SK-N-SH treated with all-trans-retinoic acid at 6 μM for 48 hours (cell line): ENCODE measurements around the gene GCM1.

Experiments used
- ATAC-seq: fragments of 200-7000 bp; cut with Tn5 transposase; 3 replicates; pipeline ENCODE4 v1.9.1; 2020; ENCODE audit warnings: mild to moderate bottlenecking, moderate library complexity
- BACH2 ChIP-seq: fragments of 250-450 bp; sonication (Bioruptor Pico); IDR thresholded peaks from 2 replicates; pipeline ENCODE4 v1.9.0; 2021; ENCODE audit warnings: mild to moderate bottlenecking, borderline replicate concordance
- ESRRG ChIP-seq: fragments of 250-450 bp; sonication (Bioruptor Pico); IDR thresholded peaks from 2 replicates; pipeline ENCODE4 v1.6.1; 2021; ENCODE audit warnings: mild to moderate bottlenecking
- GLIS3 ChIP-seq: fragments of 250-450 bp; sonication (Bioruptor Pico); IDR thresholded peaks from 2 replicates; pipeline ENCODE4 v1.5.0; 2020; ENCODE audit warnings: mild to moderate bottlenecking, moderate library complexity
- ISL1 ChIP-seq: fragments of 250-450 bp; sonication (Bioruptor Pico); IDR thresholded peaks from 2 replicates; pipeline ENCODE4 v2.1.2; 2022; ENCODE audit warnings: mild to moderate bottlenecking, moderate library complexity
- OSR1 ChIP-seq: fragments of 250-450 bp; sonication (Bioruptor Pico); IDR thresholded peaks from 2 replicates; pipeline ENCODE4 v1.8.0; 2022; ENCODE audit warnings: moderate library complexity, mild to moderate bottlenecking, inconsistent platforms
- PPARA ChIP-seq: fragments of 250-450 bp; sonication (Bioruptor Pico); IDR thresholded peaks from 2 replicates; pipeline ENCODE4 v1.5.0; 2020; ENCODE audit warnings: mild to moderate bottlenecking, borderline replicate concordance
- SNAI2 ChIP-seq: fragments of 250-450 bp; sonication (Bioruptor Pico); IDR thresholded peaks from 2 replicates; pipeline ENCODE4 v1.5.0; 2020; ENCODE audit warnings: mild to moderate bottlenecking, moderate library complexity
- TCF4 ChIP-seq: fragments of 250-450 bp; sonication (Bioruptor Pico); IDR thresholded peaks from 2 replicates; pipeline ENCODE4 v1.8.0; 2021; ENCODE audit warnings: mild to moderate bottlenecking, moderate library complexity, borderline replicate concordance
- TOX ChIP-seq: fragments of 250-450 bp; sonication (Bioruptor Pico); IDR thresholded peaks from 2 replicates; pipeline ENCODE4 v1.8.0; 2021; ENCODE audit warnings: mild to moderate bottlenecking, moderate library complexity, borderline replicate concordance
- ZC3H10 ChIP-seq: fragments of 250-450 bp; sonication (Bioruptor Pico); IDR thresholded peaks from 2 replicates; pipeline ENCODE4 v1.5.1; 2021; ENCODE audit warnings: mild to moderate bottlenecking, moderate library complexity
- ZFP3 ChIP-seq: fragments of 250-450 bp; sonication (Bioruptor Pico); IDR thresholded peaks from 2 replicates; pipeline ENCODE4 v1.5.0; 2020; ENCODE audit warnings: mild to moderate bottlenecking, moderate library complexity
- ZFP30 ChIP-seq: fragments of 450-650 bp; formaldehyde crosslinking; IDR thresholded peaks from 2 replicates; pipeline ENCODE4 v1.5.0; 2022; ENCODE audit warnings: mild to moderate bottlenecking, moderate library complexity
- ZNF565 ChIP-seq: fragments of 450-650 bp; formaldehyde crosslinking; conservative IDR thresholded peaks from 2 replicates; pipeline ENCODE4 v1.5.0; 2020; ENCODE audit warnings: low read depth, mild to moderate bottlenecking, moderate library complexity
- ZNF70 ChIP-seq: fragments of 450-650 bp; formaldehyde crosslinking; IDR thresholded peaks from 2 replicates; pipeline ENCODE4 v1.5.0; 2020; ENCODE audit warnings: mild to moderate bottlenecking, moderate library complexity
- ZNF8 ChIP-seq: fragments of 450-650 bp; formaldehyde crosslinking; IDR thresholded peaks from 2 replicates; pipeline ENCODE4 v1.5.0; 2020; ENCODE audit warnings: mild to moderate bottlenecking, moderate library complexity
- TF ChIP-seq, protein P1 (sequence below): fragments of 250-450 bp; sonication (Bioruptor Pico); IDR thresholded peaks from 2 replicates; pipeline ENCODE4 v1.5.1; 2021; ENCODE audit warnings: mild to moderate bottlenecking, moderate library complexity
- TF ChIP-seq, protein P2 (sequence below): fragments of 250-450 bp; sonication (Bioruptor Pico); IDR thresholded peaks from 2 replicates; pipeline ENCODE4 v1.5.1; 2020; ENCODE audit warnings: low read depth, mild to moderate bottlenecking, moderate library complexity
- TF ChIP-seq, protein P3 (sequence below): fragments of 250-450 bp; sonication (Bioruptor Pico); IDR thresholded peaks from 2 replicates; pipeline ENCODE4 v1.5.0; 2020; ENCODE audit warnings: mild to moderate bottlenecking, moderate library complexity
- TF ChIP-seq, protein P4 (sequence below): fragments of 250-450 bp; sonication (Bioruptor Pico); IDR thresholded peaks from 2 replicates; pipeline ENCODE4 v1.8.0; 2021; ENCODE audit warnings: low read depth, mild to moderate bottlenecking, moderate library complexity, borderline replicate concordance
- TF ChIP-seq, protein P5 (sequence below): fragments of 250-450 bp; sonication (Bioruptor Pico); IDR thresholded peaks from 2 replicates; pipeline ENCODE4 v1.8.0; 2020; ENCODE audit warnings: mild to moderate bottlenecking, moderate library complexity, borderline replicate concordance

The GCM1 gene

DNA sequence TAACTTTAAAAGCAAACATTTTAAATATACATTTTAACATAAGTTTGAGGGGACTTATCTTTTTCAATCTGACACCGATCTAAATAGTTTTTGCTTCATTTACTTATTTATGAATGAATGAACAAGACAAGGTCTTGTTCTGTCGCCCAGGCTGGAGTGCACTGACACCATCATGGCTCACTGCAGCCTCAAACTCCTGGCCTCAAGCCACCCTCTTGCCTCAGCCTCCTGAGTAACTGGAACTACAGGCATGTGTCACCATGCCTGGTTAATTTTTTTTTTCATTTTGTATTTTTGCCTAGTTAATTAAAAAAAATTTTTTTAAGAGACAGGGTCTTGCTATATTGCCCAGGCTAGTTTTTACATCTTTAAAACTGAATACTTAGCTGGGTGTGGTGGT is 58.1 kb downstream of the GCM1 start:
- ATAC-seq, result no peak
- TF ChIP-seq ZC3H10 (CRISPR knock-in tag), result no peak
- TF ChIP-seq, protein P1, sequence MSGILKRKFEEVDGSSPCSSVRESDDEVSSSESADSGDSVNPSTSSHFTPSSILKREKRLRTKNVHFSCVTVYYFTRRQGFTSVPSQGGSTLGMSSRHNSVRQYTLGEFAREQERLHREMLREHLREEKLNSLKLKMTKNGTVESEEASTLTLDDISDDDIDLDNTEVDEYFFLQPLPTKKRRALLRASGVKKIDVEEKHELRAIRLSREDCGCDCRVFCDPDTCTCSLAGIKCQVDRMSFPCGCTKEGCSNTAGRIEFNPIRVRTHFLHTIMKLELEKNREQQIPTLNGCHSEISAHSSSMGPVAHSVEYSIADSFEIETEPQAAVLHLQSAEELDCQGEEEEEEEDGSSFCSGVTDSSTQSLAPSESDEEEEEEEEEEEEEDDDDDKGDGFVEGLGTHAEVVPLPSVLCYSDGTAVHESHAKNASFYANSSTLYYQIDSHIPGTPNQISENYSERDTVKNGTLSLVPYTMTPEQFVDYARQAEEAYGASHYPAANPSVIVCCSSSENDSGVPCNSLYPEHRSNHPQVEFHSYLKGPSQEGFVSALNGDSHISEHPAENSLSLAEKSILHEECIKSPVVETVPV (CRISPR knock-in tag), result no peak
- TF ChIP-seq, protein P2, sequence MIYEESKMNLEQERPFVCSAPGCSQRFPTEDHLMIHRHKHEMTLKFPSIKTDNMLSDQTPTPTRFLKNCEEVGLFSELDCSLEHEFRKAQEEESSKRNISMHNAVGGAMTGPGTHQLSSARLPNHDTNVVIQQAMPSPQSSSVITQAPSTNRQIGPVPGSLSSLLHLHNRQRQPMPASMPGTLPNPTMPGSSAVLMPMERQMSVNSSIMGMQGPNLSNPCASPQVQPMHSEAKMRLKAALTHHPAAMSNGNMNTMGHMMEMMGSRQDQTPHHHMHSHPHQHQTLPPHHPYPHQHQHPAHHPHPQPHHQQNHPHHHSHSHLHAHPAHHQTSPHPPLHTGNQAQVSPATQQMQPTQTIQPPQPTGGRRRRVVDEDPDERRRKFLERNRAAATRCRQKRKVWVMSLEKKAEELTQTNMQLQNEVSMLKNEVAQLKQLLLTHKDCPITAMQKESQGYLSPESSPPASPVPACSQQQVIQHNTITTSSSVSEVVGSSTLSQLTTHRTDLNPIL (CRISPR knock-in tag), result no peak

DNA sequence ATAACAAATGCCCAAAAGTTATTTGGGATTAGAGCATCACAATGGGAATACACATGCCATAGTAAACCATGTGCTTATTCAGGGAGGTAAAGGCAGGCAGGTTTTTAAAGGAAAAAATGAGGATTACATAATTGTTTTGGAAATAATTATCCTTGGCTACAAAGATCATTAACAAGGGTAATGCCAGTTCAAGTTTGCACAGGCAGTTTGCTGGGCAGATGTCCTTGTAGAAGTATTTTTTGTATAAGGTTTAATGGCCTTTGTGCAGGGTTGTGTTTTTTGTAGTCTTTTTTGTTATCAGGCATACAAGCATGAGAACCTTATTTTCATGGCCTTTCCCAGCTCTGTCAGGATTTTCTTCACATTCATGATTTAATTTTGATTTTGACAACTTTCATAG is 58.7 kb downstream of the GCM1 start:
- TF ChIP-seq, protein P3, sequence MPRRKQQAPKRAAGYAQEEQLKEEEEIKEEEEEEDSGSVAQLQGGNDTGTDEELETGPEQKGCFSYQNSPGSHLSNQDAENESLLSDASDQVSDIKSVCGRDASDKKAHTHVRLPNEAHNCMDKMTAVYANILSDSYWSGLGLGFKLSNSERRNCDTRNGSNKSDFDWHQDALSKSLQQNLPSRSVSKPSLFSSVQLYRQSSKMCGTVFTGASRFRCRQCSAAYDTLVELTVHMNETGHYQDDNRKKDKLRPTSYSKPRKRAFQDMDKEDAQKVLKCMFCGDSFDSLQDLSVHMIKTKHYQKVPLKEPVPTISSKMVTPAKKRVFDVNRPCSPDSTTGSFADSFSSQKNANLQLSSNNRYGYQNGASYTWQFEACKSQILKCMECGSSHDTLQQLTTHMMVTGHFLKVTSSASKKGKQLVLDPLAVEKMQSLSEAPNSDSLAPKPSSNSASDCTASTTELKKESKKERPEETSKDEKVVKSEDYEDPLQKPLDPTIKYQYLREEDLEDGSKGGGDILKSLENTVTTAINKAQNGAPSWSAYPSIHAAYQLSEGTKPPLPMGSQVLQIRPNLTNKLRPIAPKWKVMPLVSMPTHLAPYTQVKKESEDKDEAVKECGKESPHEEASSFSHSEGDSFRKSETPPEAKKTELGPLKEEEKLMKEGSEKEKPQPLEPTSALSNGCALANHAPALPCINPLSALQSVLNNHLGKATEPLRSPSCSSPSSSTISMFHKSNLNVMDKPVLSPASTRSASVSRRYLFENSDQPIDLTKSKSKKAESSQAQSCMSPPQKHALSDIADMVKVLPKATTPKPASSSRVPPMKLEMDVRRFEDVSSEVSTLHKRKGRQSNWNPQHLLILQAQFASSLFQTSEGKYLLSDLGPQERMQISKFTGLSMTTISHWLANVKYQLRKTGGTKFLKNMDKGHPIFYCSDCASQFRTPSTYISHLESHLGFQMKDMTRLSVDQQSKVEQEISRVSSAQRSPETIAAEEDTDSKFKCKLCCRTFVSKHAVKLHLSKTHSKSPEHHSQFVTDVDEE (CRISPR knock-in tag), result no peak
- TF ChIP-seq ZNF565 (no peak), ZFP30 (CRISPR knock-in tag) (no peak), SNAI2 (CRISPR knock-in tag) (no peak), TCF4 (CRISPR knock-in tag) (no peak), ZC3H10 (CRISPR knock-in tag) (no peak), ZFP3 (no peak), BACH2 (no peak), PPARA (no peak), ZNF70 (CRISPR knock-in tag) (no peak), ISL1 (CRISPR knock-in tag) (no peak), ZNF8 (CRISPR knock-in tag) (no peak), ESRRG (CRISPR knock-in tag) (no peak), GLIS3 (no peak), OSR1 (no peak)
- TF ChIP-seq, protein P1 (CRISPR knock-in tag), result no peak
- TF ChIP-seq, protein P2 (CRISPR knock-in tag), result no peak
- TF ChIP-seq, protein P4, sequence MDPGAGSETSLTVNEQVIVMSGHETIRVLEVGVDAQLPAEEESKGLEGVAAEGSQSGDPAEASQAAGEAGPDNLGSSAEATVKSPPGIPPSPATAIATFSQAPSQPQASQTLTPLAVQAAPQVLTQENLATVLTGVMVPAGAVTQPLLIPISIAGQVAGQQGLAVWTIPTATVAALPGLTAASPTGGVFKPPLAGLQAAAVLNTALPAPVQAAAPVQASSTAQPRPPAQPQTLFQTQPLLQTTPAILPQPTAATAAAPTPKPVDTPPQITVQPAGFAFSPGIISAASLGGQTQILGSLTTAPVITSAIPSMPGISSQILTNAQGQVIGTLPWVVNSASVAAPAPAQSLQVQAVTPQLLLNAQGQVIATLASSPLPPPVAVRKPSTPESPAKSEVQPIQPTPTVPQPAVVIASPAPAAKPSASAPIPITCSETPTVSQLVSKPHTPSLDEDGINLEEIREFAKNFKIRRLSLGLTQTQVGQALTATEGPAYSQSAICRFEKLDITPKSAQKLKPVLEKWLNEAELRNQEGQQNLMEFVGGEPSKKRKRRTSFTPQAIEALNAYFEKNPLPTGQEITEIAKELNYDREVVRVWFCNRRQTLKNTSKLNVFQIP, result no peak
- TF ChIP-seq, protein P5, sequence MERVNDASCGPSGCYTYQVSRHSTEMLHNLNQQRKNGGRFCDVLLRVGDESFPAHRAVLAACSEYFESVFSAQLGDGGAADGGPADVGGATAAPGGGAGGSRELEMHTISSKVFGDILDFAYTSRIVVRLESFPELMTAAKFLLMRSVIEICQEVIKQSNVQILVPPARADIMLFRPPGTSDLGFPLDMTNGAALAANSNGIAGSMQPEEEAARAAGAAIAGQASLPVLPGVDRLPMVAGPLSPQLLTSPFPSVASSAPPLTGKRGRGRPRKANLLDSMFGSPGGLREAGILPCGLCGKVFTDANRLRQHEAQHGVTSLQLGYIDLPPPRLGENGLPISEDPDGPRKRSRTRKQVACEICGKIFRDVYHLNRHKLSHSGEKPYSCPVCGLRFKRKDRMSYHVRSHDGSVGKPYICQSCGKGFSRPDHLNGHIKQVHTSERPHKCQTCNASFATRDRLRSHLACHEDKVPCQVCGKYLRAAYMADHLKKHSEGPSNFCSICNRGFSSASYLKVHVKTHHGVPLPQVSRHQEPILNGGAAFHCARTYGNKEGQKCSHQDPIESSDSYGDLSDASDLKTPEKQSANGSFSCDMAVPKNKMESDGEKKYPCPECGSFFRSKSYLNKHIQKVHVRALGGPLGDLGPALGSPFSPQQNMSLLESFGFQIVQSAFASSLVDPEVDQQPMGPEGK (CRISPR knock-in tag), result no peak
- no peak for ATAC-seq

DNA sequence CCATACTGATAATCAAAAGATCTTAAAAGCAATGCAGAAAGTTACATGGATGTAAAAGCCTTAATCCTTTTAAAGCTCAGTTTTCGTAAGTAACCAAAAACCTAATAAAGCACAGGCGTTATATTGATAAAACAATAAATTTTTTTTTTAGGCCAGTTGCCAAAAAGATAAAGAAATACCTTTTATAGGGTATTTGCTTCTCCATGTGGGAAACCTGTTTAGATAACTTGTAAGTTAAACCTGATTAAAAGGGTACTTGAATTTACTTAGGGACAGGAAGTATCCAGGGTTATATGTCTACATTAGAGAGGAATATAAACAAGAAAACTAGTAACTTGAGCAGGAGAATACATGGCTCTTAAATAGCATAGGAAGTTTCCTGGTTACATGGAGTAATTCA is 62.3 kb downstream of the GCM1 start:
- ATAC-seq, result no peak
- TF ChIP-seq PPARA, result no peak
- TF ChIP-seq, protein P3 (CRISPR knock-in tag), result no peak
- TF ChIP-seq, protein P1 (CRISPR knock-in tag), result no peak
- no peak for TF ChIP-seq TOX (CRISPR knock-in tag)
- no peak for TF ChIP-seq OSR1
- TF ChIP-seq, protein P2 (CRISPR knock-in tag), result no peak
- no peak for TF ChIP-seq ZC3H10 (CRISPR knock-in tag)
- no peak for TF ChIP-seq ZNF565
